Breast epithelium (tissue), 3 donors: ENCODE results near the gene FGR.

Experiments
- CTCF ChIP-seq, 3 donors: fragments of 450-650 bp; IDR thresholded peaks; one replicate each; pipeline ENCODE4 v1.5.1; 2016 to 2017; ENCODE audit warnings: antibody characterized with exemption in 3 of 3, mild to moderate bottlenecking in 3 of 3, moderate library complexity in 3 of 3
- POLR2A ChIP-seq: fragments of 450-650 bp; IDR thresholded peaks from one replicate; pipeline ENCODE4 v1.6.1; 2016; ENCODE audit warnings: antibody characterized with exemption, mild to moderate bottlenecking, moderate library complexity
- POLR2AphosphoS5 ChIP-seq, 3 donors: sonication (generic); formaldehyde crosslinking; IDR thresholded peaks; one replicate each; pipeline ENCODE4 v1.6.1; 2017; ENCODE audit warnings: antibody characterized with exemption in 3 of 3

DNA sequence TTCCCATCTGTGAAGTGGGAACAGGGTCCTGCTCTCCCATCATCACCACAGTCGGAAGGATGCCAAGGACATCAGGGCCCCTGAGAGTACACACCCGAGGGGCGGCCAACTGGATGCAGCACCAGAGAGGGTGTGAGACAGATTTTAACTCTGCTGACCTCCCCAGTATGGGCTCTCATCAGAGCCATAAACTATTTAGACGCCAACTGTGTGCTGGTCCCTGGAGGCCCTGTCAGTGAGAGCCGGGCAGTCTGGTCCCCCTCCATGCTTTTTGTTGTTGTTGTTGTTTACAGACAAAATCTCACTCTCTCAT, 1.7 kb downstream of the FGR start:
- TF ChIP-seq CTCF (IDR thresholded peaks at IDR 0.05), result no peak
- no peak for TF ChIP-seq POLR2AphosphoS5 (IDR thresholded peaks at IDR 0.05)
- no peak for TF ChIP-seq POLR2A
